NK-92 (cell line): ENCODE results near the gene CCDC183.
"Not testable (repeated sequence)": the region's sequence is repeated elsewhere in the genome, so short reads cannot be mapped to it uniquely, and the experiment has no call there.

Experiments used
- DNase-seq: peaks from one replicate; lab custom pipeline; 2025; ENCODE audit not compliant: unreplicated experiment; lab: John Stamatoyannopoulos, UW

CCDC183 gene

GRCh38 chr9:136799079-136799853 is 3.1 kb downstream of the CCDC183 start:
- DNase-seq = no peak

- peak; percentile 56 for DNase-seq
Measured at GRCh38 chr9:136799854-136800657, 3.9 kb downstream of the CCDC183 start.

DNA sequence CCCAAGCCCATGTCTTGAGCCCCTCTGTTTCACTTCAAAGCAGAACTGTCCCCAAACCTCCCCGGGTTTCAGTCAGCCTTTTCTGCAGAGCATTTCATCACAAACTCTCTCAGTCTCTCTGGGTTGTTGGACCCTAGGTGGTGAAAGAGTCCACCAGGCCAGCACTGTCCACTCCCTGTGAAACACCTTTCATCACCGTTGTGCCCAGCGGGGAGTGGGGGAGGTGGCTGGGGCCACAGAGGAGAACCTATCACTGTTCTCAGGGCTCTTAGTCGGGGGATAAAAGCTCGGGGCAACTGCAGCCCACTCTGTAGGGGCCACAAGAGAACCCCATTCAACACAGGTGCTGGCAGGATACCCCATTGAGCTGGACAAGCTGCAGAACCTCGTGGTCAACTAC is 6.2 kb downstream of the CCDC183 start:
- no peak for DNase-seq

- not testable (repeated sequence) for DNase-seq
Measured at GRCh38 chr9:136803009-136803550, 6.9 kb downstream of the CCDC183 start.

DNA sequence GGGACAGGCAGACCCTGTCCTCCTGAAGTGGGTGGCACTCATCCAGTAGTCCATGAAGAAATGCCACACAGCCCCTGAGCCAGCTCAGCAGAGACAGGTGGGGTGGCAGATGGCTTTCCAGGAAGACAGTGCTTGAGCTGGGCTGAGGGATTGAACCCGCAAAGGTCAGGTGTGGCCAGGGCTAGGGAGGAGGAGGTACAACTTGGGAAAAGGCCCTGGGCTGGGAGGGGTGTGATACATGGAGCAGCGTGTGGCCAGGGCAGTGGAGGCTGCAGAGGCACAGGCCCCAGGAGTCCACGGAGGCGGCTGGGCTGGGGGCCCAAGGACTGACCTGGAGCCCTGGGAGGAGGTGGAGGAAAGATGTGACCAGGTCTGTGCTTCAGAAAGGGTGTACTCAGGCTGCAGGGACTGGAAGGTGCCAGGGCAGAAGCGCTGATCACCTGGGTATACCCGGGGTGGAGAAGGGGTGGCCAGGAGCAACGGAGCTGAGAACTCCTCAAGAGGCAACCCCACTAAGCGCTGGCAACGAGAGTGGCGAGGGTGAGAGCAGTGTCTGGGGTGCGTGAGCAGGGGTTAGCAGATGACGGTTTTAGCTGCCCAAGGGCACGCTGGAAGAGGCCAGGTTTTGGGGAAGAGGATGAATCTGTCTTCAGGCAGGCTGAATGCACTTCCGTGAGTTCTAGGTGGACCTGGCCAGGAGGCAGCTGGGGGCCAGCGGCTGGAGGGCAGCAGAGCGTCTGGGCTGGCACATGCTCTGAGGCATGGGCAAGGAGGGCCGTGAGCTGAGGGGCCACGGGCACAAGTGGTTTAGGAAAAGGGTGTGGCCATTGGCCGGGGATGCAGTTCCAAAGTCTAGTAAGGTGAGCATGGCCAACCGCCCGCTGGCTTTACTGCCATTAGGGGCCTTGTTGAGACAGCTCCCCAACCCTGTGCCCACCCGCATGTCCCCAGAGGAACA is 7.7 kb downstream of the CCDC183 start:
- DNase-seq = no peak

- no peak for DNase-seq
Measured at GRCh38 chr9:136804509-136805206, 8.5 kb downstream of the CCDC183 start.

DNA sequence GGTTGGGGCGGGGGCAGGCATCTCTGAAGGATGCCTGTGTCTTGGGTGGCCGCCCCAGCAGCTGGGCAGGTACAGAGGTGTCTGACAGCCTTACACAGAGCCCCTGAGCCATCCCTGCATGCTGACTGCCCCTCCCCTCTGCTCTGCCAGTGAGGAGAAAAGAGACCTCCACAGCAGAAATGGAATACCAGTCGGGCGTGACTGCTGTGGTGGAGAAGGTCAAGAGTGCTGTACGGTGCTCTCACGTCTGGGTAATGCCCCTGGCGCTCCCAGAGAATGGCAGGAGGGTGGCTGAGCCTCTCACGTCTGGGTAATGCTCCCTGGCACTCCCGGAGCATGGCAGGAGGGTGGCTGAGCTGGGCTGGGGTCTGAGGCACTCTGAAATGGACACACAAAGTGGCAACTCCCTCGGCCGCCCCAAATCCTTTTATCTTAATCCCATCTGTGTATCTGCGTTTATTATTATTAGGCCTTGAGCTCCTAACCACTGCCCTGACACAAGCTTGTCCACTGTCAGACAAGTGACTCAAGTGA is 9.1 kb downstream of the CCDC183 start:
- DNase-seq = no peak

DNA sequence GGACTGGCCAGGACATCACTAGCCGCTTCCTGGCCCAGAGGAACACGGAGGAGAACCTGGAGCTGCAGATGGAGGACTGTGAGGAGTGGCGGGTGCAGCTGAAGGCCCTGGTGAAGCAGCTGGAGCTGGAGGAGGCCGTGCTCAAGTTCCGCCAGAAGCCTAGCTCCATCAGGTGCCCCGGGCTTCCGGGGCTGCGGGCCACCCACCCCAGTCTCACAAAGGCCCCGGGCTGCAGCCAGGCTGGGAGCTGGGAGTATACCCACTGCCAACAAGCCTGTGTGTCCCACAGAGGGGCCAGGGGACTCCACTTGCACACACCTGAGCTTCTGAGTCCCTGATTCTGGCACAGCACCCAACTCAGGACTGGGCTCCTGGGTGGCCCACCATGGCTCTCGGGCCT is 9.9 kb downstream of the CCDC183 start:
- DNase-seq = no peak

DNA sequence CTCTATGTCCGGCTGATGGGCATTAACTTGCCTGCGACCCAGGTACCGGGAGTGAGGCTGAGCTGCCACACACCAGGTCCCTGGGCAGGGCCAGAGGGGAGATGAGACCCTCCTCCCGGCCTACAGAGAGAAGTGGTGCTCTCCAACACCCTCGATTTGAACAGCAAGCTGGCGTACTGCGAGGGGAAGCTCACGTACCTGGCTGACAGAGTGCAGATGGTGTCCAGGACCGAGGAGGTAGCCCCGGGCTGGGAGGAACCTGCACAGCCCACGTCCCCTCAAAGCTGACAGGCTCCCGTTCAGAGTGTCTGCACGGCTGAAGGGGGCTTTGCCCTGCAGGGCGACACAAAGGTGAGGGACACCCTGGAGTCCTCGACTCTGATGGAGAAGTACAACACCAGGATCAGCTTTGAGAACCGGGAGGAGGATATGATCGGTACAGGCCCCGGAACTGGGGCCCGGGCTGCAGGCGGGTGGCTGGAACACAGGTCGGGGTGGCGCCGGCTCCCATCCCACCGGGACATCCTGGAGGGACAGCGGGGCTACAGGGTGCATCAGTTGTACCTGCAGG is 10.6 kb downstream of the CCDC183 start:
- DNase-seq = no peak

DNA sequence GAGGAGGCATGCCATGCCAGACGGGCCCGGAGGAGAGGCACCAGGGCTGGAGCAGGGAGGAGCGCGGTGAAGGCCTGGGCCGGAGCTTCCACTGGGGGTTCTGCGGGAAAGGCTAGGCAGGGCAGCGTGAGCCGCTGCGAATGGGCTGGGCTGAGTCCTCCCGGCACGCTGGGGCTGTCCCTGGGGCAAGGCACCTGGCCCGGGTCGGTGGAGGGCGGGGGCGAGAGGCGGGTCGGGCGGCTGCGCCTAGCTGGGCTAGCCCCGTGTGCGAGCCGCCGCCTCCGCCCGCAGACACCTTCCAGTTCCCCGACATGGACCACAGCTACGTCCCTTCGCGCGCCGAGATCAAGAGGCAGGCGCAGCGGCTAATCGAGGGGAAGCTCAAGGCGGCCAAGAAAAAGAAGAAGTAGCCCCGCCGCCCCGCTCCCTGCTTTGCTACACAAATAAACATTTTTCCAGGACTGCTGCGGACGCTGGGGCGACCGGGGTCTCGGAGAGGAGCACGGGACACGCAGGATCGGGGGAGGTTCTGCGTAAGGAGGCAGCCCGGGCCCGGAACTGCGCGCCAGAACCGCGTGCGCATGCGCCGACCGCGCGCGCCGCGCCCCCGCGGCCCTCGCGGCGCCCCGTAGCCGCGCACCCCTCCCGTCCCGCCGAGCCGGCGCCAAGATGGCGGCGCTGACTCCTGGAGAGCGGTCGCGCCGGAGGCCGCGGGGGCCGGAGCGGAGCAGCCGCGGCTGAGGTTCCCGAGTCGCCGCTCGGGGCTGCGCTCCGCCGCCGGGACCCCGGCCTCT is 11.3 kb downstream of the CCDC183 start, which contains the start of gene RABL6:
TSS of gene RABL6 (plus strand) at position 668 of the 794 bp plus-strand sequence. CDS start 249 bp downstream, outside the sequence.
- no peak for DNase-seq

DNA sequence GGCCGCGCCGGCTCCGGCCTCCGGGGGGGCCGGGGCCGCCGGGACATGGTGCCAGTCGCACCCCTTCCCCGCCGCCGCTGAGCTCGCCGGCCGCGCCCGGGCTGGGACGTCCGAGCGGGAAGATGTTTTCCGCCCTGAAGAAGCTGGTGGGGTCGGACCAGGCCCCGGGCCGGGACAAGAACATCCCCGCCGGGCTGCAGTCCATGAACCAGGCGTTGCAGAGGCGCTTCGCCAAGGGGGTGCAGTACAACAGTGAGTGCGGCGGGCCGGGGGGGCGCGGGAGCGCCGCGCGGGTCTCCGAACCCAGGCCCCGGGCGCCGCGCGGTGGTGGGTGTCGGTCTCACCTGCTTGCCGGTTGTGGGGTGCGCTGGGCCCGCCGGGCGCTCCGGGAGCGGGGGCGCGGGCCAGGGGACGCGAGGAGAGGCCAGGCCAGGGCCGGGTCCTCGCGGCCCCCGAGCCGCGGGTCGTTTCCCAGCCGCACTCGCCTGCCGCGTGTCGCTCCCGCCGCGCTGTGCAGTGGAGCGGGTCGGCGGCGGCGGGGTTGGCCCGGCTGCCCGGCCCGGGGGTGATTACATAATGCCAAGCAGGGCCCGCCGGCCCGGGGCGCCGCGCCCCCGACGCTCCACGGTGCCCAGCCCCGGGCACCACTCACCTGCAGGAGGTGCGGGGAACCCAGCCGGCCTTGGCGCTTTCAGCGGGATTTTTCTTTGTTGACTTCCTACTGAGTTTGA is 12.1 kb downstream of the CCDC183 start:
- no peak for DNase-seq

- no peak for DNase-seq
Measured at GRCh38 chr9:136808806-136809158, 12.6 kb downstream of the CCDC183 start.

DNA sequence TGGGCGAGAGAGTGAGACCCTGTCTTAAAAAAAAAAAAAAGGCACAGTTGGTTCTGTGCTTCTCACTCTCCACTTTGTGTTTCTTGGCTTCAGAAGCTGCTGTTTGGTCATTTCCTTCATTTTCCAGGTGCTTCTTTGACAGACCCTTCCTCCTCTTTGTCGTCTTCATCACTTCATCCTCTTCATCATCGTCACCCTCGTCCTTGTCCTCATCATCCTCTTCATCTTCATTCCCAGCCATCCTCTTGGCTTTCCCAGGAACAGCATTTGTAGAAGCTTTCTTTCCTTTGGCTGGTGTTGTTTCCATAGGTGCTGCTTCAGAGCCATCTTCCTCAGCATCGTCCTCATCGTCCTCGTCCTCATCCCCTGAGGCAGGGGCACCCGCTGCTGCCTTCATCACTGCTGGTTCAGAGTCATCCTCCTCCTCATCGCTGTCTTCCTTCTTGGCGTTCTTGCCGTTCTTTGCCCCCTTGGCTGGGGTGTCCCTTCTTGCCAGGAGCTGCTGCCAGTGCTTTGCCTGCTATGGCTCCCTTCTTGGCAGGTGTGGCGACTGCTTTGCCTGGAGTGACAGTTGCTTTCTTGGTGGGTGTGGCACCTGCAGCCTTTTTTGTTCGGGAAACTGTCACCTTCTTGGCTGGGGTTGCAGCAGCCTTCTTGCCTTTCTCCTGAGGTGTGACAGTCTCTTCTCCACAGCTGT is 18.7 kb downstream of the CCDC183 start:
- DNase-seq = no peak

DNA sequence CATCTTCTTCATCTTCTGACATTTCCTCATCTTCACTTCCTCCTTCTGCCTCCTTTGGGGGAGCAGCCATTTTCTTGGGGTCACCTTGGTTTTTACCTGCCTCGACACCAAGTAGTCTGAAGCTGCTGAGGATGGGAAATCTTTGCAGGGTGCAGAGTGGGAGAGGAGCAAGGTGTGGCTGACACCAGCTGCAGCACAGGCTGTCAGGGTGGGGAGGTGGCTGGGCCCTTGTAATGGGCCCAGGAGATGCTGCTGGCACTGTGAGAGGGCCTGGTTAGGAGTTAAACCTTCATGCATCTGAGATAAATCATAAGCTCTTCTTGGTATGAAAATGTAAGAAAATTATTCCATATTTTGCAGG is 19.3 kb downstream of the CCDC183 start:
- DNase-seq = no peak

DNA sequence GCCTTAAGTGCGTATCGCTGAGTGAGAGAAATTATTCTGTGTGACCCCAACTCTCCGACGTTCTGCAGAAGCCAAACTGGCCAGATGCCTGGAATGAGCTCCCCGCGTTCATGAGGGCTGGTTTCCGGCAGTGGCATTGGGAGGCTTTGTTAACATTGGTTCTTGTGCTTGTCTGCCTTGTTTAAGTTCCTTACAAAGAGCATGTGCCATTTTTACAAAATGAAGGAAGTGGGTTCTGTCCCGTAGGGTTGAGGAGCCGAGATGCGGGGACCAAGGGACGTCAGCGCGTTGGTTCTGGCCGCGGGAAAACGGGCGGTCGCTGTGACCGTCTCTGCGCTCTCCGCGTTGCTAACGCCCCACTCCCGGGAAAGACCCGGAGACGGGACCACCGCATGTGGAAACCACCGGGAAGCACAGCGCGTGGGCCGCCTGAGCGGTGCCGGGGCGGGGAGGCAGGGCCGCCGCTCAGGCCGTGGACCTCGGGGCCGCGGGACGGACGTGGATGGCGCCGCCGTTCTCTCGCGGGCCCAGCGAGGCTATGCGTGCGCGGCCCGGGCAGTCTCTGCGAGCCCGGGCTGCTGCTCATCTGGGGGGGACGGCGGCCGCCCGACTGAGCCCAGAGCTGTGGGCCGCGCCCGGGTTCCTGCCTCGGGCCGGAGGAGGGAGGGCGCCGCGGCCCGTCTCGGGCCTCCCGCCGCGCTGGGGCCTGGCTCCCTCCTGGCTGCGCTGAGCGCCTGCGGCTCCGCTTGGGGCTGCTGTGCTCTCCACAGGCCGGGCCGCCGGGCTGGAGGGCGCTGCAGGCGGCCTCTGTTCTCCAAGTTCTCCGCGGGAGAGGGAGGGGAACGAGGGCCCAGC is 25.1 kb downstream of the CCDC183 start:
- DNase-seq = no peak

GRCh38 chr9:136821826-136822544 is 25.8 kb downstream of the CCDC183 start:
- DNase-seq = no peak
